ENCODE data around the gene YEATS4. TPM values are rescaled to one million over a fixed set of nuclear protein-coding genes. Genes with fewer than 3 reads are reported as not detected.

Gene YEATS4
- polyA plus RNA-seq, 2 donors, result 6.8 to 14.7 TPM

DNA sequence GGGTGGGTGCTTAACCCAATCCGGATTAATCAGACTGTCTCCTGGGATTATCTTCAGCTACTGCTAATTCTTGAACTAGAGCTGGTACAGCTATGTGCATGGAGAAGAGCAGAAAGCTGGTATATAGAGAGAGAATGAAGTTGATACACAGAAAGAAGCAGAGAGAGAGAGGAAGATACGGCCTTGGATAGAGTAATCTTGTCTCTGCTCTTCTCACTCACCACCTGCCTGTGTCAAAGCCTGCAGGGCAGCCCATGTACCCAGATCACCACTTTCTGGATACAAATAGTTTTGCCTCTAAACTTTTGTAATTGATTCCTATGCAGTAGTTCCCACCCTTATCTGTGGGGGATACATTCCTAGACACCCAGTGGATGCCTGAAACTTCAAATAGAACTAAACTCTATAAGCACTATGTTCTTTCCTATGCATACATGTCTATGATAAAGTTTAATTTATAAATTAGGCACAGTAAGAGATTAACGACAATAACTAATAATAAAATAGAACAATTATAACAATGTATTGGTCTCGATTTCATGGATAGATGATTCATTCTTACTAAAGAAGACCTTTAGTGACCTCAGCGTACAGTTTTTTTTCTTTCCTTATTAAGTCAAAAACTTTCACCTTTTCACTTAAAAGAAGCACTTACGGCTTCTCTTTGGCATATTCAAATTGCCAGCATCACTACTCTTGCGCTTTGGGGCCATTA, 45.5 kb downstream of the YEATS4 start:
- no peaks in the 10 kb centered on the region for H3K4me1 ChIP-seq (ENCODE audit: control insufficient read depth in 2 of 2, insufficient read depth in 2 of 2, low read length in 1 of 2)
- no peak overlapping the region for H3K4me3 ChIP-seq (ENCODE audit: low read depth in 1 of 2, low read length in 2 of 2)
- WGBS, 2 donors, result 85 to 88% methylated on average over 7 of the region's 7 CpGs
- no peaks in the 10 kb centered on the region for H3K9me3 ChIP-seq (ENCODE audit: control insufficient read depth in 2 of 2, insufficient read depth in 1 of 2, low read depth in 1 of 2, low read length in 1 of 2)
- H3K27ac ChIP-seq (ENCODE audit: low read depth in 2 of 2, low read length in 1 of 2), result no peak overlapping the region
- no peaks in the 10 kb centered on the region for H3K27me3 ChIP-seq (ENCODE audit: control insufficient read depth in 1 of 2, insufficient read depth in 2 of 2, low read length in 2 of 2)
- H3K36me3 ChIP-seq (ENCODE audit: control insufficient read depth in 2 of 2, insufficient read depth in 2 of 2, low read length in 1 of 2), result no peaks in the 10 kb centered on the region

DNA sequence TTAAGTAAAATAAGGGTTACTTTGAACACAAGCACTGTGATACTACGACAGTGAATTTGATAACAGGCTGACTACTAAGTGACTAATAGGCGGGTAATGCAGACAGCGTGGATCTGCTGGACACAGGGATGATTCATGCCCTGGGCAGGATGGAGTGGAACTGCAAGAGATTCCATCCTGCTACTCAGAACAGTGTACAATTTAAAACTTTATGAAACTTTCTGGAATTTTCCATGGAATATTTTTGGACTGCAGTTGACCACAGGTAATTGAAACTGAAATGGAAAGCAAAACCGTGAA, 46.0 kb downstream of the YEATS4 start:
- no peaks in the 10 kb centered on the region for H3K9me3 ChIP-seq (ENCODE audit: control insufficient read depth in 2 of 2, insufficient read depth in 1 of 2, low read depth in 1 of 2, low read length in 1 of 2)
- H3K36me3 ChIP-seq (ENCODE audit: control insufficient read depth in 2 of 2, insufficient read depth in 2 of 2, low read length in 1 of 2), result no peaks in the 10 kb centered on the region
- H3K27ac ChIP-seq (ENCODE audit: low read depth in 2 of 2, low read length in 1 of 2), result no peak overlapping the region
- H3K4me1 ChIP-seq (ENCODE audit: control insufficient read depth in 2 of 2, insufficient read depth in 2 of 2, low read length in 1 of 2), result no peaks in the 10 kb centered on the region
- H3K4me3 ChIP-seq (ENCODE audit: low read depth in 1 of 2, low read length in 2 of 2), result no peak overlapping the region
- 61 to 65% methylated on average over 4 of the region's 4 CpGs for WGBS, 2 donors
- no peaks in the 10 kb centered on the region for H3K27me3 ChIP-seq (ENCODE audit: control insufficient read depth in 1 of 2, insufficient read depth in 2 of 2, low read length in 2 of 2)

- no peak overlapping the region for H3K4me3 ChIP-seq (ENCODE audit: low read depth in 1 of 2, low read length in 2 of 2)
- no peaks in the 10 kb centered on the region for H3K36me3 ChIP-seq (ENCODE audit: control insufficient read depth in 2 of 2, insufficient read depth in 2 of 2, low read length in 1 of 2)
- 93 to 97% methylated on average over 2 of the region's 2 CpGs for WGBS, 2 donors
- H3K27ac ChIP-seq (ENCODE audit: low read depth in 2 of 2, low read length in 1 of 2), result no peak overlapping the region
- H3K4me1 ChIP-seq (ENCODE audit: control insufficient read depth in 2 of 2, insufficient read depth in 2 of 2, low read length in 1 of 2), result no peaks in the 10 kb centered on the region
- no peaks in the 10 kb centered on the region for H3K27me3 ChIP-seq (ENCODE audit: control insufficient read depth in 1 of 2, insufficient read depth in 2 of 2, low read length in 2 of 2)
- no peaks in the 10 kb centered on the region for H3K9me3 ChIP-seq (ENCODE audit: control insufficient read depth in 2 of 2, insufficient read depth in 1 of 2, low read depth in 1 of 2, low read length in 1 of 2)
These were observed 46.7 kb downstream of the YEATS4 start for GRCh38 chr12:69406217-69406616.

DNA sequence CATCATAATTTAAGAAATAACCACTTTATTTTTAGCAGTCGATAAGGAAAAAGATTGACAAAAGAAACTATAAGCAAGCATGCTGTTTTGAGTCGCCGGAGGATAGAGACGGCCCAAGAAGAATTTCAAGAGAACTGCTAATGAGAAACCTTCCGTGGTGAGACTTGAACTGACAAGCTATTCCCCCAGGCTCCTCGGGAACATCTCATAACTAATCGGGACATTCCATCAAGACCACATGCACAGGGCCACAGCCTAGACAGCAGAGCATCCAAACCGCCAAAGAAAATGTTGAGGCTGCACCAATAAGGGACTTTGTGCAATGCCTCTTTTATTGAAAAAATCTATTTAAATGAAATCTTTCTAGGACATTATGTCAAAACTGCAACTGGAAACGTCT, 51.0 kb downstream of the YEATS4 start:
- no peaks in the 10 kb centered on the region for H3K4me1 ChIP-seq (ENCODE audit: control insufficient read depth in 2 of 2, insufficient read depth in 2 of 2, low read length in 1 of 2)
- no peaks in the 10 kb centered on the region for H3K9me3 ChIP-seq (ENCODE audit: control insufficient read depth in 2 of 2, insufficient read depth in 1 of 2, low read depth in 1 of 2, low read length in 1 of 2)
- H3K4me3 ChIP-seq (ENCODE audit: low read depth in 1 of 2, low read length in 2 of 2), result no peak overlapping the region
- WGBS, 2 donors, result 90 to 92% methylated on average over 9 of the region's 9 CpGs
- no peaks in the 10 kb centered on the region for H3K27me3 ChIP-seq (ENCODE audit: control insufficient read depth in 1 of 2, insufficient read depth in 2 of 2, low read length in 2 of 2)
- no peak overlapping the region for H3K27ac ChIP-seq (ENCODE audit: low read depth in 2 of 2, low read length in 1 of 2)
- H3K36me3 ChIP-seq (ENCODE audit: control insufficient read depth in 2 of 2, insufficient read depth in 2 of 2, low read length in 1 of 2), result no peaks in the 10 kb centered on the region

DNA sequence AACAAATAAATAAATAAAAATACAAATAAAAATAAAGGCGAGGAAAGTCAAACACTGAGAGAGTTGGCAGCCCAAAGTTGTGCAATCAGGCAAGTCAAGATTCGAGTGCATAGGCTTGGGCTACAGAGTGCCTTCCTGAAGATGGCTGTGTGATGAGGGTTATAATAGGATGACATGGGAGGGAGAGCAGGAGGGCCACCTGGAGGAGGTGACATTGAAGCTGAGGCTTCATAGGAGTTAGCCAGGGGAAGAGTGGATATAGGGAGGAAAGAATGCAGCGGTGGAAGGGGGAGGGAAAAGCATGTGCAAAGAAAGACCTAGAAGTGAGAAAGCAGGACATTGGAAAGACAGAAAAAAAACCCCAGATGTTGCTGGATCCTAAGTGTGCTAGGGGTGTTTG, 53.1 kb downstream of the YEATS4 start:
- Histone ChIP-seq H3K27me3 (ENCODE audit: control insufficient read depth in 1 of 2, insufficient read depth in 2 of 2, low read length in 2 of 2) (no peaks in the 10 kb centered on the region), H3K36me3 (ENCODE audit: control insufficient read depth in 2 of 2, insufficient read depth in 2 of 2, low read length in 1 of 2) (no peaks in the 10 kb centered on the region), H3K4me3 (ENCODE audit: low read depth in 1 of 2, low read length in 2 of 2) (no peak overlapping the region), H3K9me3 (ENCODE audit: control insufficient read depth in 2 of 2, insufficient read depth in 1 of 2, low read depth in 1 of 2, low read length in 1 of 2) (no peaks in the 10 kb centered on the region), H3K27ac (ENCODE audit: low read depth in 2 of 2, low read length in 1 of 2) (no peak overlapping the region), H3K4me1 (ENCODE audit: control insufficient read depth in 2 of 2, insufficient read depth in 2 of 2, low read length in 1 of 2) (no peaks in the 10 kb centered on the region)
- WGBS, 2 donors, result 89 to 92% methylated on average over 3 of the region's 3 CpGs

DNA sequence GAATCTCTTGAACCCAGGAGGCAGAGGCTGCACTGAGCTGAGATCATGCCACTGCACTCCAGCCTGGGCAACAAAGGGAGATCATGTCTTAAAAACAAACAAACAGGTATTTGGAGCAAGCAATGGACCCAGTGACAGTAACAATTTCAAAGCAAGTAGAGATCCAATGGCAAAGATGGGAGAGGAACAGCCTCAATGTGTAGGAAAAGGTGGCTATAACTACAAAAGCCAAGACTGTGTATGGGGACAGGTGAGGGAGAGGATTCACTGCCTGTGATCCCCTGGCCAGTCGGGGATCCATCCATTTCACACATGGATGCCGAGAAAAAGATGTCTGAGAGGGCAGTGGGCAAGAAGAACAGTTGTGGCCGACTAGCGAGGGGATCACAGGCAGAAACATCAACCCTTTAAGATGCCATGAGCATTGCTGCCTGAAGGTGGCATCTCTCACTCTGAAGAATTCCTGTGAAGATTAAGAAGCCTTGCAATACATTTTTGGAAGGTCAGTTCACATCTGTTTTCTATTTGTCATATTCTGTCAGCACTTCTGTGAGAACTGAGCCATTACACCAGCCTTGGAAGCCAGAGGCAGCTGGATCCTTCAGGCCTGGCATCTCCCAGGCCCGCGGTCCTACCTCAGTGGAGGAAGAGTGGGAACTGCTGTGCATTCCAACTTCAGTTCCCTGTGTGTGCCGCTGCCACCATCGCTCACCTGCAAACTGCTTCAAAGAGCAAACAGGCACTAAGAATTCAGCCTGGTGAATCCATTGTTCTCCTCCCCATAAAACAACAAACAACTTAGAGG, 56.1 kb downstream of the YEATS4 start:
- H3K36me3 ChIP-seq (ENCODE audit: control insufficient read depth in 2 of 2, insufficient read depth in 2 of 2, low read length in 1 of 2), result no peaks in the 10 kb centered on the region
- WGBS, 2 donors, result 45% methylated on average over 8 of the region's 8 CpGs

GRCh38 chr12:69417231-69417630, 57.7 kb downstream of the YEATS4 start:
- WGBS, 2 donors, result 89 to 90% methylated on average over 5 of the region's 5 CpGs
- H3K9me3 ChIP-seq (ENCODE audit: control insufficient read depth in 2 of 2, insufficient read depth in 1 of 2, low read depth in 1 of 2, low read length in 1 of 2), result no peaks in the 10 kb centered on the region
- H3K27me3 ChIP-seq (ENCODE audit: control insufficient read depth in 1 of 2, insufficient read depth in 2 of 2, low read length in 2 of 2), result no peaks in the 10 kb centered on the region
- no peaks in the 10 kb centered on the region for H3K36me3 ChIP-seq (ENCODE audit: control insufficient read depth in 2 of 2, insufficient read depth in 2 of 2, low read length in 1 of 2)
- no peak overlapping the region for H3K27ac ChIP-seq (ENCODE audit: low read depth in 2 of 2, low read length in 1 of 2)
- no peaks in the 10 kb centered on the region for H3K4me1 ChIP-seq (ENCODE audit: control insufficient read depth in 2 of 2, insufficient read depth in 2 of 2, low read length in 1 of 2)
- no peak overlapping the region for H3K4me3 ChIP-seq (ENCODE audit: low read depth in 1 of 2, low read length in 2 of 2)

More for the DNA sequence above, 56.1 kb downstream of the YEATS4 start:
- Histone ChIP-seq H3K4me1 (ENCODE audit: control insufficient read depth in 2 of 2, insufficient read depth in 2 of 2, low read length in 1 of 2) (no peaks in the 10 kb centered on the region), H3K4me3 (ENCODE audit: low read depth in 1 of 2, low read length in 2 of 2) (no peak overlapping the region), H3K27ac (ENCODE audit: low read depth in 2 of 2, low read length in 1 of 2) (no peak overlapping the region), H3K27me3 (ENCODE audit: control insufficient read depth in 1 of 2, insufficient read depth in 2 of 2, low read length in 2 of 2) (no peaks in the 10 kb centered on the region), H3K9me3 (ENCODE audit: control insufficient read depth in 2 of 2, insufficient read depth in 1 of 2, low read depth in 1 of 2, low read length in 1 of 2) (no peaks in the 10 kb centered on the region)

- H3K36me3 ChIP-seq (ENCODE audit: control insufficient read depth in 2 of 2, insufficient read depth in 2 of 2, low read length in 1 of 2), result no peaks in the 10 kb centered on the region
- no peaks in the 10 kb centered on the region for H3K4me1 ChIP-seq (ENCODE audit: control insufficient read depth in 2 of 2, insufficient read depth in 2 of 2, low read length in 1 of 2)
- H3K27ac ChIP-seq (ENCODE audit: low read depth in 2 of 2, low read length in 1 of 2), result no peak overlapping the region
- no peaks in the 10 kb centered on the region for H3K27me3 ChIP-seq (ENCODE audit: control insufficient read depth in 1 of 2, insufficient read depth in 2 of 2, low read length in 2 of 2)
- no peaks in the 10 kb centered on the region for H3K9me3 ChIP-seq (ENCODE audit: control insufficient read depth in 2 of 2, insufficient read depth in 1 of 2, low read depth in 1 of 2, low read length in 1 of 2)
- no peak overlapping the region for H3K4me3 ChIP-seq (ENCODE audit: low read depth in 1 of 2, low read length in 2 of 2)
- WGBS, 2 donors, result 69 to 86% methylated on average over 5 of the region's 5 CpGs
These were observed 58.2 kb downstream of the YEATS4 start for GRCh38 chr12:69417741-69418167.

- no peaks in the 10 kb centered on the region for H3K36me3 ChIP-seq (ENCODE audit: control insufficient read depth in 2 of 2, insufficient read depth in 2 of 2, low read length in 1 of 2)
- H3K4me1 ChIP-seq (ENCODE audit: control insufficient read depth in 2 of 2, insufficient read depth in 2 of 2, low read length in 1 of 2), result no peaks in the 10 kb centered on the region
- no peak overlapping the region for H3K4me3 ChIP-seq (ENCODE audit: low read depth in 1 of 2, low read length in 2 of 2)
- no peak overlapping the region for H3K27ac ChIP-seq (ENCODE audit: low read depth in 2 of 2, low read length in 1 of 2)
- WGBS, 2 donors, result 89 to 100% methylated on average over 1 of the region's 1 CpG
- H3K9me3 ChIP-seq (ENCODE audit: control insufficient read depth in 2 of 2, insufficient read depth in 1 of 2, low read depth in 1 of 2, low read length in 1 of 2), result no peaks in the 10 kb centered on the region
- no peaks in the 10 kb centered on the region for H3K27me3 ChIP-seq (ENCODE audit: control insufficient read depth in 1 of 2, insufficient read depth in 2 of 2, low read length in 2 of 2)
These were observed 60.2 kb downstream of the YEATS4 start for GRCh38 chr12:69419701-69420100.

- Histone ChIP-seq H3K27me3 (ENCODE audit: control insufficient read depth in 1 of 2, insufficient read depth in 2 of 2, low read length in 2 of 2) (no peaks in the 10 kb centered on the region), H3K9me3 (ENCODE audit: control insufficient read depth in 2 of 2, insufficient read depth in 1 of 2, low read depth in 1 of 2, low read length in 1 of 2) (no peaks in the 10 kb centered on the region), H3K4me1 (ENCODE audit: control insufficient read depth in 2 of 2, insufficient read depth in 2 of 2, low read length in 1 of 2) (no peaks in the 10 kb centered on the region), H3K4me3 (ENCODE audit: low read depth in 1 of 2, low read length in 2 of 2) (no peak overlapping the region), H3K36me3 (ENCODE audit: control insufficient read depth in 2 of 2, insufficient read depth in 2 of 2, low read length in 1 of 2) (no peaks in the 10 kb centered on the region), H3K27ac (ENCODE audit: low read depth in 2 of 2, low read length in 1 of 2) (no peak overlapping the region)
- 97 to 99% methylated on average over 3 of the region's 3 CpGs for WGBS, 2 donors
These were observed 62.0 kb downstream of the YEATS4 start for GRCh38 chr12:69421548-69421947.

All from esophagus (tissue), 2 donors.